Loucy (cell line): Measurements from ENCODE around the gene ANKFY1.

ENCODE experiments used
- H2AFZ ChIP-seq: fragments of 200-600 bp; sonication (generic); 2 replicates; pipeline ENCODE4 v1.6.0; 2016; ENCODE audit warnings: antibody characterized with exemption, mild to moderate bottlenecking, low read length, moderate library complexity
- H3F3A ChIP-seq: fragments of 200-600 bp; 2 replicates; pipeline ENCODE4 v1.6.0; 2016; ENCODE audit warnings: antibody characterized with exemption, low read depth, mild to moderate bottlenecking
- H3K27me3 ChIP-seq: fragments of 200-600 bp; sonication (generic); 2 replicates; pipeline ENCODE4 v1.6.1; 2014; ENCODE audit warnings: low read length, mild to moderate bottlenecking; ENCODE audit not compliant: insufficient read depth, poor library complexity, severe bottlenecking
- H3K36me3 ChIP-seq: fragments of 200-600 bp; sonication (generic); 2 replicates; pipeline ENCODE4 v1.6.1; 2016; ENCODE audit warnings: low read length; ENCODE audit not compliant: insufficient read depth
- H3K4me1 ChIP-seq: fragments of 200-600 bp; sonication (generic); 2 replicates; pipeline ENCODE4 v1.5.1; 2014; ENCODE audit warnings: low read length, mild to moderate bottlenecking; ENCODE audit not compliant: insufficient read depth, poor library complexity, severe bottlenecking
- H3K4me2 ChIP-seq: fragments of 200-600 bp; sonication (generic); 2 replicates; pipeline ENCODE4 v1.6.0; 2014; ENCODE audit warnings: antibody characterized with exemption, low read length, low read depth, mild to moderate bottlenecking; ENCODE audit not compliant: poor library complexity, severe bottlenecking
- H3K4me3 ChIP-seq: fragments of 200-600 bp; sonication (generic); 2 replicates; pipeline ENCODE4 v1.5.1; 2014; ENCODE audit warnings: low read length, mild to moderate bottlenecking, mixed read lengths; ENCODE audit not compliant: poor library complexity, severe bottlenecking
- H3K79me2 ChIP-seq: fragments of 200-600 bp; sonication (generic); 2 replicates; pipeline ENCODE4 v1.6.1; 2014; ENCODE audit warnings: low read length; ENCODE audit not compliant: insufficient read depth
- H3K9ac ChIP-seq: fragments of 200-600 bp; sonication (generic); 2 replicates; pipeline ENCODE4 v1.6.0; 2014; ENCODE audit warnings: mild to moderate bottlenecking, low read depth, low read length, moderate library complexity; ENCODE audit not compliant: poor library complexity, severe bottlenecking
- H3K9me2 ChIP-seq: fragments of 200-600 bp; sonication (generic); replicated peaks from 2 replicates; pipeline ENCODE4 v1.6.1; 2016; ENCODE audit warnings: low read depth, low read length, mixed read lengths
- H3K9me3 ChIP-seq: fragments of 200-600 bp; sonication (generic); 2 replicates; pipeline ENCODE4 v1.6.1; 2014; ENCODE audit warnings: mild to moderate bottlenecking, antibody characterized with exemption, low read length, low read depth; ENCODE audit not compliant: insufficient read depth
- H4K20me1 ChIP-seq: fragments of 200-600 bp; sonication (generic); 2 replicates; pipeline ENCODE4 v1.6.0; 2014; ENCODE audit warnings: antibody characterized with exemption, low read length, mild to moderate bottlenecking; ENCODE audit not compliant: insufficient read depth, poor library complexity, severe bottlenecking
- EZH2phosphoT487 ChIP-seq: fragments of 200-600 bp; IDR thresholded peaks from 2 replicates; pipeline ENCODE4 v1.6.1; 2018; ENCODE audit warnings: antibody characterized with exemption, mild to moderate bottlenecking, moderate library complexity, borderline replicate concordance
- TF ChIP-seq, protein P1 (sequence below): fragments of 200-600 bp; sonication (generic); conservative IDR thresholded peaks from 2 replicates; pipeline ENCODE4 v1.5.1; 2014; ENCODE audit warnings: mild to moderate bottlenecking, antibody characterized with exemption, low read length

Gene ANKFY1

DNA sequence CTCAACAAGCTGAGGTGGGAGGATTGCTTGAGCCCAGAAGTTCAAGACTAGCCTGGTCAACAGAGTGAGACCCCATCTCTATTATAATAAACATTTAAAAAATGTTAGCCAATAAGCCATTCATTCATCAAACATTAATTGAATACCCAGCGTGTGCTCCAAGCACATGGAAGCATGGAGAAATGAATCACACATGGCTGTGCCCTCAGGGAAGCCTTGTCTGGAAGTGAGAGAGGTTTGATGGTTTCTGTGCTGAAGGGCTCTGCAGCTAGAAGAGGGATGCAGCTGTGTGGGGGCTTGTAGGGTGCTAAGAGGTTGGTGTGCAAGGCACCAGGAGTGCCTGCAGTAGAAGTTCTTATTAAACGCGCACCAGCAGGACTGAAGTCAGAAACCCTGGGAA lies 109.6 kb downstream of the ANKFY1 start:
- Histone ChIP-seq H3K4me3 (no peak overlapping the region), H3K9ac (no peak overlapping the region), H3K36me3 (no peaks in the 10 kb centered on the region), H3K79me2 (no peaks in the 10 kb centered on the region), H3F3A (no peaks in the 10 kb centered on the region), H2AFZ (no peak overlapping the region), H3K4me2 (no peak overlapping the region), H3K27me3 (no peaks in the 10 kb centered on the region), H3K9me3 (no peaks in the 10 kb centered on the region), H3K9me2 (no peaks in the 10 kb centered on the region), H3K4me1 (peaks cover 4% of the 10 kb centered on the region), H4K20me1 (no peaks in the 10 kb centered on the region)
- TF ChIP-seq, protein P1, sequence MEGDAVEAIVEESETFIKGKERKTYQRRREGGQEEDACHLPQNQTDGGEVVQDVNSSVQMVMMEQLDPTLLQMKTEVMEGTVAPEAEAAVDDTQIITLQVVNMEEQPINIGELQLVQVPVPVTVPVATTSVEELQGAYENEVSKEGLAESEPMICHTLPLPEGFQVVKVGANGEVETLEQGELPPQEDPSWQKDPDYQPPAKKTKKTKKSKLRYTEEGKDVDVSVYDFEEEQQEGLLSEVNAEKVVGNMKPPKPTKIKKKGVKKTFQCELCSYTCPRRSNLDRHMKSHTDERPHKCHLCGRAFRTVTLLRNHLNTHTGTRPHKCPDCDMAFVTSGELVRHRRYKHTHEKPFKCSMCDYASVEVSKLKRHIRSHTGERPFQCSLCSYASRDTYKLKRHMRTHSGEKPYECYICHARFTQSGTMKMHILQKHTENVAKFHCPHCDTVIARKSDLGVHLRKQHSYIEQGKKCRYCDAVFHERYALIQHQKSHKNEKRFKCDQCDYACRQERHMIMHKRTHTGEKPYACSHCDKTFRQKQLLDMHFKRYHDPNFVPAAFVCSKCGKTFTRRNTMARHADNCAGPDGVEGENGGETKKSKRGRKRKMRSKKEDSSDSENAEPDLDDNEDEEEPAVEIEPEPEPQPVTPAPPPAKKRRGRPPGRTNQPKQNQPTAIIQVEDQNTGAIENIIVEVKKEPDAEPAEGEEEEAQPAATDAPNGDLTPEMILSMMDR = no peak
- no peak for TF ChIP-seq EZH2phosphoT487

DNA sequence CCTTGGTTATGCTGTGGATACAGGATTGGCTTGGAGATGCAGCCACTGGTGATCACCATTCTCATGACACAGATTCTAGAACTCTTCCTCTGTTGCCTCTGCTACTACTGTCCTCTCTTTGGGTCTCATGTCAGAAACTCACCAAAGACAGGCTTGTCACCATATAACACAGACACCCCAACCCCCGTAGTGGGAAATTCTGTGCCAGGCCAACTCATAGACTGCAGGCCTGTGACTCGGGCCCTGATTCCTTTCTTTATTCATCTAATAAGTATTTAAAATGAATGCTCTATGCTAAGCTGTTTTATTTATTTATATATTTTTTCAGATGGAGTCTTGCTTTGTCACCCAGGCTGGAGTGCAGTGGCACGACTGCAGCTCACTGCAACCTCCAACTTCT lies 111.3 kb downstream of the ANKFY1 start:
- no peaks in the 10 kb centered on the region for H3F3A ChIP-seq
- no peak overlapping the region for H3K4me2 ChIP-seq
- H2AFZ ChIP-seq = no peak overlapping the region
- H3K9me3 ChIP-seq = no peaks in the 10 kb centered on the region
- no peak overlapping the region for H3K4me3 ChIP-seq
- no peak overlapping the region for H3K9ac ChIP-seq
- no peaks in the 10 kb centered on the region for H4K20me1 ChIP-seq
- no peaks in the 10 kb centered on the region for H3K36me3 ChIP-seq
- TF ChIP-seq, protein P1 = no peak
- TF ChIP-seq EZH2phosphoT487 = no peak
- H3K4me1 ChIP-seq = peaks cover 4% of the 10 kb centered on the region
- H3K27me3 ChIP-seq = no peaks in the 10 kb centered on the region
- no peaks in the 10 kb centered on the region for H3K9me2 ChIP-seq
- no peaks in the 10 kb centered on the region for H3K79me2 ChIP-seq

DNA sequence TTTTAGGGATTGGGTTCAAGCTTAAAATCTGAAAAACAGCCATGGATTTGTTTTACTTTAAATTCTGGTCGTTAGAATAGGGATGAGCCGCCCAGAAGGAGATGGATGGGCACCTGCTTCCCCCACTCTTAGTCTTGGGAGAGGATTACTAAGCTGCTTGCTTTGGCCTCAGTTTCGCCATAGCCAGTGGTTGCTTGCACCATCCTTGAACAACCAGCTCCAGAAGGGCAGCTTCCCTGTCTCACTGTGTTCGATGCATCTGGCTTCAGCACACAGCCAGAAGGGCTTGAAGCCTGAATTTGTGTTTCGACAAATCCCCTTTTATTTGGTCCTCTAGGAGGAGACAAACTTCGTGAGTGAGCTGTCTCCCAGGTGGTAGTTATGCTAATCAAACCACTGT lies 113.7 kb downstream of the ANKFY1 start:
- Histone ChIP-seq H3K36me3 (no peaks in the 10 kb centered on the region), H3K4me1 (peaks cover 6% of the 10 kb centered on the region), H4K20me1 (no peaks in the 10 kb centered on the region), H2AFZ (no peak overlapping the region), H3K79me2 (peaks cover 6% of the 10 kb centered on the region; the same call in 1 of the 2 replicates), H3K9me3 (no peaks in the 10 kb centered on the region), H3K4me3 (no peak overlapping the region), H3K4me2 (no peak overlapping the region), H3K9ac (no peak overlapping the region), H3F3A (no peaks in the 10 kb centered on the region), H3K27me3 (no peaks in the 10 kb centered on the region), H3K9me2 (no peaks in the 10 kb centered on the region)
- TF ChIP-seq, protein P1 = no peak
- no peak for TF ChIP-seq EZH2phosphoT487
